ENCODE data around the gene OR1I1. TPM values are rescaled to one million over a fixed set of nuclear protein-coding genes. Genes with fewer than 3 reads are reported as not detected.

OR1I1 gene
- total RNA-seq, 1 donor from 2014 or later, result not detected

GRCh38 chr19:15129856-15130585 is 48.0 kb downstream of the OR1I1 start:
- Mint-ChIP-seq H3K36me3 (ENCODE audit: low read depth, unreplicated experiment) (peaks cover 4% of the 10 kb centered on the region), H3K27ac (ENCODE audit: unreplicated experiment) (no peak overlapping the region), H3K4me3 (ENCODE audit: unreplicated experiment) (no peak overlapping the region), H3K4me1 (ENCODE audit: unreplicated experiment) (peaks cover 3% of the 10 kb centered on the region), H3K9me3 (ENCODE audit: unreplicated experiment) (no peaks in the 10 kb centered on the region), H3K27me3 (ENCODE audit: unreplicated experiment) (peaks cover 9% of the 10 kb centered on the region)
- no peak for TF ChIP-seq CTCF (IDR thresholded peaks at IDR 0.05; ENCODE audit: unreplicated experiment)
- no peak for DNase-seq (ENCODE audit: low spot score)

- no peak for TF ChIP-seq CTCF (IDR thresholded peaks at IDR 0.05; ENCODE audit: unreplicated experiment)
- Mint-ChIP-seq H3K27ac (ENCODE audit: unreplicated experiment) (no peak overlapping the region), H3K4me1 (ENCODE audit: unreplicated experiment) (no peaks in the 10 kb centered on the region), H3K4me3 (ENCODE audit: unreplicated experiment) (no peak overlapping the region), H3K27me3 (ENCODE audit: unreplicated experiment) (peaks cover 9% of the 10 kb centered on the region), H3K9me3 (ENCODE audit: unreplicated experiment) (peaks cover 6% of the 10 kb centered on the region), H3K36me3 (ENCODE audit: low read depth, unreplicated experiment) (peaks cover 5% of the 10 kb centered on the region)
- DNase-seq (ENCODE audit: low spot score), result no peak
Measured at GRCh38 chr19:15136234-15136954, 54.4 kb downstream of the OR1I1 start.

GRCh38 chr19:15137777-15138176 is 55.8 kb downstream of the OR1I1 start:
- Mint-ChIP-seq H3K4me3 (ENCODE audit: unreplicated experiment) (no peak overlapping the region), H3K27ac (ENCODE audit: unreplicated experiment) (no peak overlapping the region), H3K27me3 (ENCODE audit: unreplicated experiment) (peaks cover 9% of the 10 kb centered on the region), H3K4me1 (ENCODE audit: unreplicated experiment) (no peaks in the 10 kb centered on the region), H3K9me3 (ENCODE audit: unreplicated experiment) (peaks cover 6% of the 10 kb centered on the region), H3K36me3 (ENCODE audit: low read depth, unreplicated experiment) (peaks cover 5% of the 10 kb centered on the region)
- no peak for TF ChIP-seq CTCF (IDR thresholded peaks at IDR 0.05; ENCODE audit: unreplicated experiment)
- no peak for DNase-seq (ENCODE audit: low spot score)

- Mint-ChIP-seq H3K4me1 (ENCODE audit: unreplicated experiment) (no peaks in the 10 kb centered on the region), H3K36me3 (ENCODE audit: low read depth, unreplicated experiment) (peaks cover 5% of the 10 kb centered on the region), H3K27ac (ENCODE audit: unreplicated experiment) (no peak overlapping the region), H3K27me3 (ENCODE audit: unreplicated experiment) (peaks cover 8% of the 10 kb centered on the region), H3K9me3 (ENCODE audit: unreplicated experiment) (peaks cover 6% of the 10 kb centered on the region), H3K4me3 (ENCODE audit: unreplicated experiment) (no peak overlapping the region)
- no peak for DNase-seq (ENCODE audit: low spot score)
- no peak for TF ChIP-seq CTCF (IDR thresholded peaks at IDR 0.05; ENCODE audit: unreplicated experiment)
Measured at GRCh38 chr19:15138427-15138826, 56.4 kb downstream of the OR1I1 start.

GRCh38 chr19:15141143-15141542 is 59.1 kb downstream of the OR1I1 start:
- H3K4me3 Mint-ChIP-seq (ENCODE audit: unreplicated experiment), result no peak overlapping the region
- no peaks in the 10 kb centered on the region for H3K4me1 Mint-ChIP-seq (ENCODE audit: unreplicated experiment)
- TF ChIP-seq CTCF (IDR thresholded peaks at IDR 0.05; ENCODE audit: unreplicated experiment), result no peak
- H3K27ac Mint-ChIP-seq (ENCODE audit: unreplicated experiment), result no peak overlapping the region
- peaks cover 5% of the 10 kb centered on the region for H3K36me3 Mint-ChIP-seq (ENCODE audit: low read depth, unreplicated experiment)
- DNase-seq (ENCODE audit: low spot score), result no peak
- peaks cover 4% of the 10 kb centered on the region for H3K27me3 Mint-ChIP-seq (ENCODE audit: unreplicated experiment)
- H3K9me3 Mint-ChIP-seq (ENCODE audit: unreplicated experiment), result peaks cover 6% of the 10 kb centered on the region
